ENCODE data around the gene SORCS2.

Gene SORCS2

DNA sequence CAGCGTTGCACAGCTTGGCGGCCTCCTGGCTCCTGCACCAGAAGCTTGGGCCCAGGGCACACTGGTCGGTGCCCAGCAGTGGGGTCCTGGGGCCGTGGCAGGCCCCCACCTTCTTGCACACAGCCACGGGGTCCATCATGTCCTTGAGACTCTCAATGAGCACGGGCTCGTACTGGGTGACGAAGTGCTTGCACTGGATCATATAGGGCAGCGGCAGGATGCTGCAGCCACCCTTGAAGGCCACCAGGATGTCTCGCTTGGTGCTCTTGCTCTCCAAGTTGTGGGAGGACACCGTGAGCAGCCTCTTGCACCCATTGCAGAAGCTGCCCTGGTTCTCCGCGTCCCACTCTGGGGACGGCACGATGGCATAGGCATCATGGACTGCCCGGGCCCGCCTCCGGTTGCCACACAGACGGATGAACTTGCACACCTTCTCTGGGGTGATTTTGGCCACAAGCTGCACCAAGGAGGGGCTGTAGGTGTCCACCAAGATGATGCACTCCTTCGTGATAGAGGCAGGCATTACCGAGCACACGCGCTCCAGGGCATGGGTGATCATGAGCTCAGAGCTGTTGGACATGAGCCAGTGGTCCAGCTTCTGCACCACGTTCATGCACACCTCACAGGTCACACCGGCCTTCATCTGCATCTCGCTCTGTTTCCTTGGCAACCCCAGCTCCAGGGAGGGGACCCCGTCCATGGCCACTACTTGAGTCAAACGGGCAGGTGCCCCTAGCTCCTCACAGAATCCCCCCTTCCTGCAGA, 241.2 kb downstream of the SORCS2 start:
- POLR2A ChIA-PET = no interaction called here
- no peak for DNase-seq (ENCODE audit: extremely low spot score)
- no peak for TF ChIP-seq CTCF (IDR thresholded peaks at IDR 0.05; ENCODE audit: control extremely low read depth, extremely low read depth, low read depth, missing control alignments)
- CTCF ChIA-PET = no interaction called here

DNA sequence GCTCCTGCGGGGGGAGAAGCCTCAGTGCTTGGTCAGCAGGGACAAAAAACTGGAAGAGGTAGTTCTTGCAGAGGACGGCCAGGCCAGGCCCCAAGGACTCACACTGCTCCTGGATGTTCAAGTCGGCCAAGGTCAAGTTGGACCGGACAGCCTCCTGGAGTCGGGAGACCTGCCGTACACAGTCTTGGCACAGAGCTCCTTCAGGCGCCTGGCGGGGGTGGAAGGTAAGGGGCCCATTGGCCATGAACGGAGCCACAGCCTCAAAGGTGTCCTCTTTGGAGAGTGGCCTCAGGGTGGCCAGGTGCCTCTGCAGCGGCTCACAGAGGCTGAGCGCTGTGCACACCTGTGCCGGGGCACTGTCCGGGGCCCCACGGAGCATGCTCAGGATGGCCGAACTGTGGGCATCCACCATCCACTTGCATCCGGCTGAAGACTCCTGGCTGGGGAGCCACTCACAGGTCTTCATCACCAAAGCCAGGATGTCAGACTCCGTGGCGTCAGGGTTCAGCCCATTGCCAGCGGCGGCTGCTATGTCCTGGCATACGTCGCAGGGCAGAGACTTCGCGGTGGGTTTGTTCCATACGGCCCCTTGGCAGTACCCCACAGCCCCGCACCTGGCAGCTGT, 241.9 kb downstream of the SORCS2 start:
- ChIA-PET POLR2A (no interaction called here), CTCF (no interaction called here)
- TF ChIP-seq CTCF (IDR thresholded peaks at IDR 0.05; ENCODE audit: control extremely low read depth, extremely low read depth, low read depth, missing control alignments) = no peak

DNA sequence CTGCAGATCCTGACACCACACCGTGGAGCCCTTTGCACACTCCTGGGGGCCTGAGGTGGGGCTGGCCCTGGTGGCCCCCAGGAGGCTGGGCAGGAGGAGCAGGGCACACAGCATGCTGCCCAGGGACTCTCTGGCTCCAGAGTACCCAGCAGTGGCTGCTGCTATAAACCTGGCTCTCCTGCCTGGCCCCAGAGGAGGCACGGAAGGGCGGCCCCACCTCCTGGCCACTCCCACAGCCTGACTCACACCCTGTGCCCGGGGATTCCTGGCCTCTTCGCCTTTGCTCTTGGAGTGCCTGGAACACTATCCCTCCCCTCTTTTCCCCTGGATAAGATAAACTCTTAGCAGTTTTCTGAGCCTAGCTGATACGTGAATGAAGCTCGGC, 242.4 kb downstream of the SORCS2 start, which contains the start of gene PSAPL1:
Gene PSAPL1, minus strand, starts transcription at position 165 of the 385 bp plus-strand sequence. Its CDS starts 51 bp downstream, at position 114.
- no peak for DNase-seq (ENCODE audit: extremely low spot score)
- TF ChIP-seq CTCF (IDR thresholded peaks at IDR 0.05; ENCODE audit: control extremely low read depth, extremely low read depth, low read depth, missing control alignments) = no peak
- ChIA-PET CTCF (no interaction called here), POLR2A (no interaction called here)

More for the DNA sequence above, 241.9 kb downstream of the SORCS2 start:
- DNase-seq (ENCODE audit: extremely low spot score) = no peak

GRCh38 chr4:7435471-7436061, 243.2 kb downstream of the SORCS2 start:
- no peak for TF ChIP-seq CTCF (IDR thresholded peaks at IDR 0.05; ENCODE audit: control extremely low read depth, extremely low read depth, low read depth, missing control alignments)
- DNase-seq (ENCODE audit: extremely low spot score) = no peak
- CTCF ChIA-PET = no interaction called here
- POLR2A ChIA-PET = no interaction called here

DNA sequence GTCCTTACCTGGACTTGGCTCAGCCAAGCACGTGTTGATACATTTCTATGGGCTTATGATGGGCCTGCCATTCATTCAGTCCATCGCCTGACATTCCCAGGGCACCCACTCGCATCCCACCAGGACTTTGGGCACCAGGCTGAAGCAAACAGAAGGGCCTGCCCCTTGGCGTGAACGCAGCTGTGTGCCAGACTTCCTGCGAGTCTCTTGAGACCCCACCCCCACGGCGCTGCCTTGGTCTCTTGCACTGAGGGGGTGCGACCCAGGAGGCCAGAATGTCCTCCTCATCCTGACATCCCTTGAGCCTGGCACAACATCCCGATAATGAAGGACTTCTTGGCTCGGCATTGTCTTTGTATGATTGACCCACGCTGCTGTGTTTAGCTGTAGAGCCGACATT, 243.9 kb downstream of the SORCS2 start:
- TF ChIP-seq CTCF (IDR thresholded peaks at IDR 0.05; ENCODE audit: control extremely low read depth, extremely low read depth, low read depth, missing control alignments) = no peak
- CTCF ChIA-PET = no interaction called here
- no peak for DNase-seq (ENCODE audit: extremely low spot score)
- POLR2A ChIA-PET = no interaction called here

DNA sequence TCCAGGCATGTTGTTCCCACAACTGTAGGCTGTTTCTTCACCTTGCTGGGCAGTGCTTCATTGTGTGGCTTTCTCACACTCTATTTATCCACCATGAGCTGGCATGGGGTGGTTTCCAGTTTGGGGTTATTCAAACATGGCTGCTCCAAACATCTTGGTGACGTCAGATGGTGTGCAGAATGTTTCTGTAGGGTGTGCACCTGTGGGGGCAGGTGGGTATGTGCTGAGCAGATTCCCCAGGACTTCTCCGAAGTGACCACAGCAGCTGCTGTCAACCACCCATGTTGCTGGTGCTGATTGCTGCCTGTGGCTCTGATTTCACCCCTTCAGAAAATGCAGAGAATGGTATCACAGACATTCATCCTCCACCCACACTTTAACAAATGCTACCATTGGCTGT, 247.4 kb downstream of the SORCS2 start:
- ChIA-PET POLR2A (no interaction called here), CTCF (no interaction called here)
- no peak for TF ChIP-seq CTCF (IDR thresholded peaks at IDR 0.05; ENCODE audit: control extremely low read depth, extremely low read depth, low read depth, missing control alignments)

More for the DNA sequence above, 247.4 kb downstream of the SORCS2 start:
- DNase-seq (ENCODE audit: extremely low spot score) = no peak

All from GM10248 (cell line).